GM06990 (cell line): Measurements from ENCODE around the gene GRP.

Source experiments
- DNase-seq: peaks from one replicate; pipeline ENCODE4 v3.0.0-alpha.2; 2011; ENCODE audit not compliant: insufficient read length; ENCODE audit errors: extremely low read depth
- H3K27me3 ChIP-seq: replicated peaks from 2 replicates; pipeline ENCODE4 v1.6.0; 2011; ENCODE audit warnings: low read length; ENCODE audit not compliant: control insufficient read depth, insufficient read depth
- H3K36me3 ChIP-seq: 2 replicates; pipeline ENCODE4 v1.5.1; 2011; ENCODE audit warnings: low read length; ENCODE audit not compliant: control insufficient read depth, insufficient read depth
- H3K4me3 ChIP-seq: replicated peaks from 2 replicates; pipeline ENCODE4 v1.5.1; 2011; ENCODE audit warnings: low read depth, mild to moderate bottlenecking, control low read depth, low read length
- CTCF ChIP-seq: IDR thresholded peaks from 2 replicates; pipeline ENCODE4 v1.5.1; 2011; ENCODE audit warnings: low read length, control low read depth, mild to moderate bottlenecking, inconsistent platforms; ENCODE audit not compliant: insufficient read depth, poor library complexity, severe bottlenecking

Gene GRP

DNA sequence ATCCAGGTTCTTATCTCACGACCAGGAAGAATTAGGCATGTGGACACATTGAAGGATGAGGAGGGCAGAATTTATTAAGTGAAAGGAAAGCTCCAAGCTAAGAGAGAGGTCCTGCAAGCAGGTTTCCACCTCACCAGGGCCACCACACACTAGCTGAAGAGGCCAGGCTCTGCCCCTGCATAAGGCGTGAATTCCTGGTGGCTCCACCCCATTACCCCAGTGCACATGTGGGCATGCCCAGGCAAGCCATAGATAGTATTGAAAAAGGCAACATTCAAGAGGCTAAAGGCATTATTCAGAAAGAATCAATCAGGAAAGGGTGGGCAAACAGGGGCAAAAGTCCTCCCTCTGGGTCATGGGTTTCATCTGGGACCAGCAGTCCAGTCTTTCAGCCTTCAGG lies 30.9 kb upstream of the GRP start:
- DNase-seq: no peak
- TF ChIP-seq CTCF: no peak
- H3K36me3 ChIP-seq: no peaks in the 10 kb centered on the region
- no peak overlapping the region for H3K4me3 ChIP-seq
- H3K27me3 ChIP-seq: no peaks in the 10 kb centered on the region

- DNase-seq: no peak
- H3K27me3 ChIP-seq: no peaks in the 10 kb centered on the region
- H3K36me3 ChIP-seq: no peaks in the 10 kb centered on the region
- H3K4me3 ChIP-seq: no peak overlapping the region
- no peak for TF ChIP-seq CTCF
These were observed 30.2 kb upstream of the GRP start for GRCh38 chr18:59189746-59190145.

DNA sequence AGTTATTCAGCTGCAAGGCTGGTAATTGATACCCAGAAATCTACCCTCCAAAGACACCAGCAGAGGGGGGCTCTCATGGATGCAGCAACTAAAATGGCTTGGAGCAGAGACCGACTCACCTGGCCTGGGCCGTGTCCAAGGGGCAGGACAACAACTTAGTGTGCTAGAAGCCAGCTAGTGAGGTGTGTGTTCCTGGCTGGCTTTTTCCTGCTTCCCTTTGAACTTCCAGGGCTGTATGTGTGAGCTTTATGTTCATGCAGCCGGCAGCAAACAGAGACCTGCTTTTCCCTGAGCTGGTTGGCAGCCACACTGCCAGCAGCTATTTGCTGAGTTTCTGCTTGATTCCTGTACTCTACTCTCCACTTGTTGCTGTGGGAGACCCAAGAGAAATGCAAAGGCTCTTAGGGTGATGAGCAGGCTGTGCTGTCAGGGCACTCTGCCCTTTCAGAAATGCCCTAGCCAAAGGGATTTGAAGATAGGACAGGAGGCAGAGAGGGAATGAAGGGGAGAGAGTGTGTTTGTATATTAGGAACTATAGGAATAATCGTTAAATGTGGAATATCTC lies 23.7 kb upstream of the GRP start:
- no peak for TF ChIP-seq CTCF
- no peak for DNase-seq
- Histone ChIP-seq H3K4me3 (no peak overlapping the region), H3K36me3 (no peaks in the 10 kb centered on the region), H3K27me3 (no peaks in the 10 kb centered on the region; the same call in 1 of the 2 replicates)

- TF ChIP-seq CTCF: no peak
- Histone ChIP-seq H3K36me3 (no peaks in the 10 kb centered on the region), H3K27me3 (no peaks in the 10 kb centered on the region; the same call in none of the 2 replicates), H3K4me3 (no peak overlapping the region)
- DNase-seq: no peak
These were observed 22.3 kb upstream of the GRP start for GRCh38 chr18:59197636-59198035.

DNA sequence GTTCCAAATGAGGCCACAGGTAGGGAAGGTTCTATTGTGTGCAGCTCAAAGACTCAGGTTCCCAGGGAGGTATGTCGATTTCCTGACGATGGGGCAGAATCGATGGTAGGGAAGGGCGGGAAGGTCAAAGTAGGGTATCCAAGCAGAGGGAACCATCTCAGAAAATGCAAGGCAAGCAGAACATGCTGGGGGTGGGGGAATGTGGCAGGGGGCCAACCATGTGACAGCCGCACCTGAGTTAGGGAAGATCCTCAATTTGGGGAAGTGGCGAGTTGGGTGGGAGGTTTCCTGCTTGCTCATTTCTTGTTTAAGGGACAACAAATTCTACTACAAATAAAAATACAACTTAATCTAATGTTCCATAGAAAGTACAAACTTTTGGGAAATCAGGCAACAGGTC lies 21.7 kb upstream of the GRP start:
- no peak for DNase-seq
- H3K27me3 ChIP-seq: no peaks in the 10 kb centered on the region; the same call in none of the 2 replicates
- no peak for TF ChIP-seq CTCF

GRCh38 chr18:59200787-59201186 lies 19.2 kb upstream of the GRP start:
- Histone ChIP-seq H3K36me3 (no peaks in the 10 kb centered on the region), H3K4me3 (no peak overlapping the region), H3K27me3 (no peaks in the 10 kb centered on the region; the same call in none of the 2 replicates)
- TF ChIP-seq CTCF: no peak
- DNase-seq: no peak

More for the DNA sequence above, 21.7 kb upstream of the GRP start:
- Histone ChIP-seq H3K36me3 (no peaks in the 10 kb centered on the region), H3K4me3 (no peak overlapping the region)
